NCI-H345 (cell line): Measurements from ENCODE around the gene FCN2.

Source experiments
- DNase-seq: peaks from one replicate; lab custom pipeline; 2025; lab: John Stamatoyannopoulos, UW

Gene FCN2

DNA sequence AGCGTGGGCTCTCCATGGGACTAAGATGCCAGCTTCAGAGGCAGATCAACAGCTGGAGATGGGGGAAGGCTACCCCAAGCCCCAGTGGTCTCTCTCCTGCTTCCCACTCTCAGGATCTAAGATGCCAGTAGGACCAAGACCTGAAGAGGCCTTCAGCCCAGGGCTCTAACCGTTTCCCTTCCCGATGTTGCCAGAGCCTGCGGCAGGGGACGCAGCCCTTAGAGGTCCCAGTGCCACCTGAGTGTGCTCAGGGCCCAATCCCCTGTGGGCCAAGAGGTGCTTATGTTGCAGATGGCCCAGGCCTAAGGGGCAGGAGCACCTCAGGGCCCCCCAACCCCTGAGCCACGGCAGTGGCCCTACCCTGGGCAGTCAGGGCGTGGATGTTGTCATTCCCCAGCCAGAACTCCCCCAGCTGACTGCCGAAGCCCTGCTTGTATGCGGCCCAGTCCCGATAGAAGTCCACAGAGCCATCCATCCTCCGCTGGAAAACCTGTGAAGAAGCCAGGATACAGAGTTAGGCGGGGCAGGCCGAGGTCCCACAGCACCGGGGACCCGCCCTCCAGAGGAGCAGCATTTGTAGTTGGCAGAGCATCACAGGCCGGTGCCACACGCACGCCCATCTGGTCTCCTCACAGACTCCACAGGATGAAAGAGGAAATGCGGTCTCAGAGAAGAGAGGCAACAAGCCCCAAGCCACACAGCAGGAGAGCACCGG, 31.7 kb downstream of the FCN2 start:
- no peak for DNase-seq

DNA sequence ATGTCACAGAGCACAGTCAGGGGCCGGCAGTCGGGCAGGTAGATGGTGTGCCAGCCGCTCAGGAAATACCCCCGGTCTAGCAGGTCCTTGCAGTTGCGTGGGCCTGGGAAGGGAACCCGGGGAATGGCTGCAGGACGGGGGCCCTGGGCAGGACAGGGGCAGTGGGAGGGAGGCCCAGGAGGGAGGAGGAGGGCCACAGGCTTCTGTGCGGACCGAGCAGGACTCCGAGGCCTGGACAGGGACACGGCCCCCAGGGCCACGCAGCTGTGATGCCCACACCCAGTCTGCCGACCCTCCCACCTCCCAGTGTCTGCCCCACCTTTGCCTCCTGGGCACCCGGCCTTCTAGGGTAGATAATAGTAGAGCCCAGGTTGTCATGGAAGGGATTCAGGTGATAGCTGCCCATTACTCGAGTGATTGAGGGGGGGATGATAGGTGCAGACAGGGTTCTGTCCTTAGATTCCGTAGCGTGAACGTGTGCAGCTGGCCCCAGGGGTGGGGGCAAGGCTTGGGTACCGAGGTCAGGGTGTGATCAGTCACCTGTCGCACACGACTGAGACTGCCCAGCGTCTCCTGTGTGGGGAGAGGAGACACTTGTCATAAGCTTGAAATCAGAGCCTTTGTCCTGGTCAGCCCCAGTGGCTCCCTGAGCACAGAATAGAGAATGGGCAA, 32.6 kb downstream of the FCN2 start:
- DNase-seq: no peak

DNA sequence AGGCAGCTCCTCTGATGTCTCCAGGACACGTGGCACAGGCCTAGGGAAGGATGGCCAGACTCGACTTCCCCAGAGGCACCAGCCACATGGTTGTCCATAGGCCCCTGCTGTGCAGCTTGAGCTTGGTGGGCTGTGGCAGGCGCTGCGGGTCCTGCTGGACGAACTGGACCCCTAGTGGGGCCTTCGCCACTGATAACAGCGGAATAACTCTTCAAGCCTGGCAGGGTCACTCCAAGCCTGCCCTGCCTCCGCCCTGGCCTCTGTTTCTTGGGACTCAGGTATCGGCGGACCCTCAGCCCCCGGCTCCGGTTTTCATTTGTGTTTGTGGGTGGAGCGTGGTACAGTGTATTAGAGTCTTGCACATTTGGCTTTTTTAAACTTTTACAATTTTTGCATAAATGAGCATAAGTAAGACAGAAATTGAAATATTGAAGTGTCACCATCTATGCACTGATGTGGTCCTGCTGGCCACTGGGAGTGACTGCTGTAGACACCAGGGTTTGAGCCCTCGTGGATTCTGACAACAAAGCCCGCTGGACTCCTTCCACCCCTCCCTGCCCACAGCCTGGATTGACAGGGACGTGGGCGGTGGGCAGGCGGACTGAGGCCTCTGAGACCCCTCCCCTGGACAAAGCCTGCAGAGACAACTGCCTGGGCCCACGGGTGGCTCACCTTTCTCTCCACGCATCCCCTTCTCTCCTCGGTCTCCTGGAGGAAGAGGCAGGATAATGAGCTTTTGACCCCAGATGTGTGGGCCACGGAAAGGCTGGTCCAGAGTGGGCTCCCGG, 33.3 kb downstream of the FCN2 start:
- DNase-seq: no peak

DNA sequence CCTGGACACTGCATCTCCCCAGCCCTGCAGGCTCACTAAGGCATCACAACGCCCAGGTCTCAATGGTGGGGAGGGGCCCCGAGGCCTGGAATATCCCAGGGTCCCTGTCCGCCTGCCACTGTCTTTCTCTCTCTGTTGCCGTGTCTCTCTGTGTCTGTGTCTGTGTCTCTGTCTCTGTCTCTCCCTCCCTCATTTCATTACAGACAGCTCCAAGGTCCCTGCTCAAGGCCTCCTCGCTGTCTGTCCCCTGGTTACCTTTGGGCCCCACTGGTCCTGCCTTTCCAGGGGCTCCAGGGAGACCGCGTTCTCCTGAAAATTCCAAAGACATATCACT, 33.9 kb downstream of the FCN2 start:
- DNase-seq: no peak

DNA sequence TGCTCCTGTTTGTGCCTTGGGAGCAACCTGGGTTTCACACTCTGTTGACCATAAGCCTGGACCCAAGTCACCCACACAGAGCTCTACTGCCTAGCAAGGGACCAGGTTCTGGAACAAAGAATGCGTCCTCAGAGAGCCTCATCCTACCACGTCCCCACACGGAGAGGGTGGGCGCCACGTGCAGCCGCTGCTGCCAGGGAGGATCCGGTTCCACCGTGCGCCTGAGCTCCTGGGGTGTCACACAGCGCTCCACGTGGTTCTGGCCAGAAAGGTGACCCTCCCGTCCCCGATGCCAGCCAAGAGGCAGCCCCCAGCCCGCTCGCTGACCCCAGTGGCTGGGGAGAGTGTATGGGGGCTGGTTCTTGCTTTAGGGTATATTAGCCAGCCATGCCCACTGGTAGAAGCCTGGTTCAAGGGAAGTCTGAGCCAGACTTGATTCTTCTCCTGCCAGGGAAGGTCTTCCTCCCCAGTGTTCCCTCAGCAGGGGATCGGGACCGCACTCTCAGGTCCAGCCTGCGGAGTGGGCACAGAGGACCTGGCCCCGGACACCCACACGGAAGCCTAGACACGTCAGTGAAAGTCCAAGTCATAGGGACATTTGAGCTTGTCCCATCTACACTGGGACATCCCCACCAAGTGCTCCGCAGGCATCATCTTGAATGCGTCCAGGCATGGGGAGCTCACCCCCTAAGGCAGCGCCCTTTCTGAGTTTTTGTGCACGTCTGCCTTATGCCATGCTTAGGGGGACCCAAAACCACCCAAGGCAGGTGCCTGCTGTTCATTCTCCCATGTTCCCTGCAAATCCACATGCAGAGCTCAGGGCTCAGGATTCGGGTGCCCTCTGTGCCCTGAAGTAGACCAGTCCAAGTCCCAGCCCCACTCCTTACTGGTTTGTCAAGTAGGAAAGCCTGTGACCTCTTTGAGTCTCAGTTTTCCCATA, 34.7 kb downstream of the FCN2 start:
- DNase-seq: no peak

DNA sequence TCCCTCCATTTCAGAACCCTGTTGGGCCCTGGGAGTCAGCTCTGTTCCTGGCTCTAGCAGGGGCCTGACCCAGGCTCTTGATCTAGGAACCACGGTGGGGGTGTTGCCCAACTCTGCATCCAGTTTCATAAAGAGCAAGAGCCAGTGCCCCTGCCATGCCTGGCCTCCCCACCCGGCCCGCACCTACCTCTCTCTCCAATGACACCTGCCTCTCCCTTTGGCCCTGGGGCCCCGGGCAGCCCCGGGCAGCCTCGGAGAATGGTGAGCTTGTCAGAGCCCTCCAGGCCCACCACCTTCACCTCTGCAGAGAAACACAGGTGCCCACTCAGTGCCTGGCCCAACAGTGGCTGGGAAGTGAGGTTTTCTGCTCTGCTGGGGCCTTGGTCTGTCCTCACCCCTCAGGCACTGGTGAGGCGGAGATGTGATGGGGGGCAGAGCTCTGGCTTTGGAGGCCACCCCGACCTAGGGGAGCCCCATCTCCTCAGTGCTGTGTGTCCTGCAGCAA, 35.6 kb downstream of the FCN2 start:
- DNase-seq: no peak

DNA sequence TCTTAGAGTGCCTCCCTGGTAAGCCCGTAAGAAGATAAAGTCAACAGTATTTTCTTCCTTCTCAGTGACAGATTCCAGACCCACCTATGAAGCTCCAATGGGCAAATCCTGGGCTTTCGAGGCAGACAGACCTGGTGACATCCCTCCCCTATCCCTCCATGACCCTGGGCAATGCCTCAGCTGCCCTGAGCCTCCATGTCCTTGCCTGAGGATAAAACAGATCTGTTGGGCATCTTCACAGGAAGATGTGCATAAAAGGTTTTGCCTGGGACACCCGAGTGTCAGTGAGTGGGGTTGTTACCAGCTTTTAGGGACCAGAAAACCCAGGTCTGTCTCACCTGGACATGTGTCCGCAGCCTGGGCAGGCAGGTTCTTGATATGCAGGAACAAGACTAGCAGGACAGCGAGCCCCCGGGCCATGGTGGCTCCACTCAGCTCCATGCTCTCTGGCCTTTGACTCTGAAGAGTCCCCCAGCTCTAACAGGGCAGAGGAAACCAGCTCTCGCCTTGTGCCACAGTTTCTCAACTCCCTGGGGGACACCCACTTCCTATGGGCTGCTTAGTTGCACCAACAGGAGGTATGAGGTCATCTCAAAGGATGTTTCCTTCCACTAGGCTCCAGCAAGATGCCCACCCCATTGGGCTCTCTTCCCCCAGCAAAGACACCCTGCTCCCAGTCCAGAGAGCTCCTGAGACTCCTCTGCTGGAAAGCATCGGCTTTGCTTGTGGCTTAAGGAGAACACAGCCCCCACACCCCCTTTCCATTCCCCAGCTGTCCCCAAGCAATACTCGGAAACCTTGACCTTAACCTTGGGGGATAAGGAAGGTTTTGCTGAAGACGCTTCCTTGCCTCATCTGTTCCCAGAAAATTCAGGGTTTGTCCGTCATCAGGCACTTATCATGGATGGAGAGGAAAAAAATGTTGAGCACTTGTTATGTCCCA, 37.1 kb downstream of the FCN2 start, which contains the start of gene FCN1:
FCN1 (minus strand) TSS at position 482 of the 943 bp plus-strand sequence; CDS start at position 441, 41 bp downstream.
- no peak for DNase-seq

DNA sequence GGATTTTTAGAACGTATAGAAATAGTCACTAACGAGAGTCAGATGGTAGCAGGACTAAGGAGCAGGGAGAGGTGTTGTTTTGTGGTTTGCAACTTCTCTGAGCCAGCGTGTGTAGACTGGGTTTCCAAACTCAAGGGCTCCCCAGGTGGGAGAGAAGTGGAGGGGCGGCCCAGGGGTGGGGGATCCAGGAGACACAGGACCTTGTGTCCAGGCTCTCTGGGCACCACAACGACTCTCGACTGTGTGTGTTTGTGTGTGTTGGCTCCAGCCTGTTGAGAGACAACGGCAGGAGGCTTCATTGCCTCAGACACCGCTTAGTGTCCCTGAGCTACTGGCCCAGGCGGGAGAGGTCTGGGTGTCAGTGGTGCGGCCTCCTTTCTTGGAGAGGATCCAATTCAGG, 38.0 kb downstream of the FCN2 start:
- no peak for DNase-seq

DNA sequence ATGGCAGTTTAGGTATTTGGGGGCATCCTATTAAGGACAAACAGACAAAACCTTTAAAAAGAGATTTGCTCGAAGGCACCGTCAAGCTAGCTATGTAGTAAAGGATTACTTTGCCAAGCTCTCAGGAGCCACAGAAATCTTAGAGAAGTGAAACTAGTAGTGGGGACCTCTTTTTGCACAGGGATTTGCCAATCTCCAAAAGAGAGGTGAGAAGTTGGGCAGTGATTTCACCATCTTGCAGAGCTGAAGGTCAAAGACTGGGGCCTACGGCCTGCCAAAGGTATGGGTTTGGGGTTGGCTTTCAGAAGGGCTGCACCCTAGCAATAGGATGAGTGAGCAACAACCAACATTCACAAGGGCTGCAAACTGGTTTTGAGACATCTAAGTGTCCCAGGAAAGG, 38.7 kb downstream of the FCN2 start:
- no peak for DNase-seq

DNA sequence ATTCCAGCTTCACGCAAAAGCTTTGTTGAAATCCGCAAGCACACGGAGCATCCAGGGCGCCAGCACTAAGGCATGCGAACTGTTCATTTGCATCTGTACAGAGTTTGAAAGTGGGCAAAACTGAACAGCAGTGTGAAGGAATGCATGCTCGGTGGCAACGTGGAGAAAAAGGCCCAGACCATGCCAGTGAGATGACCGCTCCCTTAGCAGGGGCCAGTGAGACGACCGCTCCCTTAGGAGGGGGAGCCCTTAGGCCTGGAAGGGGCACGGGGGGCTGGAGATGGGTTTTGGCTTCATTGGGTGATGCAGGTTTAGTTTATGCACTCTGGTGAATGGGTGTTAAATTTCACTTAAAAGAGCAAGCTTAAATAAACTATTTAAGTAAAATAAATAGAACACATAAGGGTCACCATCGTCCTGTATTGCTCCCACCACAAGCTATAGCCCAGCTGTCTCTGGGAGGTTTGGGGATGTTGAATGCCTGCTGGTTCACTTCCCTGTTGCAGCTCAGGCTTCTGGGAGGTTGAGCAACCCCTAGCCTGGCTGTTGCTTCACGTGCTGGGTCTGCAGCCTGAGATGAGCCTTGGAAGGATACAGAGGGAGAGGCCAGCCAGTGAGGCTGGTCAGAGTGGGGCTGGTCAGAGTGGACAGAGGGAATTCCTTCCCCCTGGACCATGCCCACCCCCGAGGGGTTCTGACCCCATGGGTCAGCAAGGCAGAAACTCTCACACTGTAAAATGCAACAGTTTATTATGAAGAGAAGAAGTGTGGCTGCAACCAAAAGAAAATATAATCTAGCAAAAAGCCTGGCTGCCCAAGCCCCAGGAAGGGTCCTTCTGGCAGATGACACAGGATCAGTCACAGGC, 41.7 kb downstream of the FCN2 start:
- no peak for DNase-seq

DNA sequence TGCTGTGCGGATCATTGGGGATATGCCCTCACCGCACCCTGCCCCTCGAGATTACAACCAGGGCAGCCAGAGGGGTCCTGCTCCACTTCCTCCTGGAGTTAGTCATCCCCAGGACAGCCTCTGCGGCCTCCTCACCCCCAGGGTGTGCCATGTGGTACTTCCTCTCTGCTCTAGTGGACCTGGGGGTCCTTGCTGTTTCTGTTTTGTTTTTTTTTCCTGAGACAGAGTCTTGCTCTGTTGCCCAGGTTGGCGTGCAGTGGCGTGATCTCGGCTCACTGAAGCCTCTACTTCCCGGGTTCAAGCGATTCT, 42.3 kb downstream of the FCN2 start:
- no peak for DNase-seq

DNA sequence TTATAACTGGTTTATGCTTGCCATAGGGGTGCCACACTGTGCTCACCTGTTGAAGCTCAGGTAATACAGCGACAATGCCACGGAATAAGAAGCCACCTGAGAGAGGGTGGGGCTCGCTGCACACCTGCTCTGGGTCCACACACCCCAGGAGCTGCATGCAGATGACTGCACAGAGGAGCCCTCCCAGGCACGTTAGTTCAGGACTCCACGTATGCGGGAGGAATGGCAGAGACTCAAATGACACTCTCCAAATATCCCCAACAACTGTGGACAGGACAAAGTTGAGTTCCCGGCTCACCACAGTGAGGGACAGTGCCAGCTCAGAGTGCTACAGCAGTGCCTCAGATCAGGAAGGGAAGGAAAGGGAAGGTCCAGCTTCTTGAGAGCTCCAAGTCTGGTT, 42.9 kb downstream of the FCN2 start:
- DNase-seq: no peak

DNA sequence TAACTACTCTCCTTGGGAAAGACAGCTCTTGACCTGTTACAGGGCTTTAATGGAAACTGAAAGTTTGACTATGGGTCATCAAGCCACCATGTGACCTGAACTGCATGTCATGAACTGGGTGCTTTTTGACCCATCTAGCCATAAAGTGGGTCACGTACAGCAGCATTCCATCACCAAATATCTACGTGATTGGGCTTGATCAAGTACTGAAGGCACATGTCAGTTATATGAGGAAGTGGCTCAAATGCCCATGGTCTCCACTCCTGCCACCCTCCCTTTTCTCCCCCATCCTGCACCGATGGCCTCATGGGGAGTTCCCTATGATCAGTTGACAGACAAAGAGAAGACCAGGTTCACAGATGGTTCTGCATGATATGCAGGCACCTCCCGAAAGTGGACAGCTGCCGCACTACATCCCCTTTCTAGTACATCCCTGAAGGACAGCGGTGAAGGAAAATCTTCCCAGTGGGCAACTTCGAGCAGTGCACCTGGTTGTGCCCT, 44.5 kb downstream of the FCN2 start:
- no peak for DNase-seq

DNA sequence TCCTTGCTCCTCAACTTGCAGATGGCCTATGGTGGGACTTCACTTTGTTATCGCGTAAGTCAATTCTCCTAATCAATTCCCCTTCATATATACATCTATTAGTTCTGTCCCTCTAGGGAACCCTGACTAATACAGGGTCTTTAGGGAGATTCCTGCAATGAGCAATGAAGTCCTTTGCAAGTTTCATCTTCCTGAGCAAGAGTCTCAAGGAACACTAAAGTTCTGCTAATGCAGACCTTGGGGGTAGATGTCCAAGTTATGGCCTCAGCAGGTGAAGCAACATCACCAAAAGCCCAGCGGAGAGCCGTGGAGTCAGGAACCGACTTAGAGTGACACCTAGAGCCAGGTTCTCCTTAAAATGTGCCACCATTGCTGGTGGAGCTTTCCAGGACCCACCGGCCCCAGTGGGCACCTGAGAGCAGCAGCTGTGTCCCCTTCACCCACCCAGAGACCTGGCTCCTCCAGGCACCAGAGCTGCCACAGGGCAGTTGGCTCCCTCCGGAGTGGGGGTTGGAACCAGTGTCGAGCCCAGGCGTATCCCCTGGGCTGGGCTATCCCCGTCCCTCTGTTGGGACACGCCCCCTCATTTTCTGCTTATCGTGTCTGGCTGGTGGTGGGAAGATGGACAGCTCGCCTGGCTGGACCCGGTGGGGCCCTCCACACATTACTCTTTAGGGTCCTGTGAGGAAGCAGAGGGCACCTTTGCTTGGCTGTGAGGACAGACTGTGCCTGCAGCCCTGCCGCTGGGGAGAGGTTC, 48.0 kb downstream of the FCN2 start:
- DNase-seq: no peak

DNA sequence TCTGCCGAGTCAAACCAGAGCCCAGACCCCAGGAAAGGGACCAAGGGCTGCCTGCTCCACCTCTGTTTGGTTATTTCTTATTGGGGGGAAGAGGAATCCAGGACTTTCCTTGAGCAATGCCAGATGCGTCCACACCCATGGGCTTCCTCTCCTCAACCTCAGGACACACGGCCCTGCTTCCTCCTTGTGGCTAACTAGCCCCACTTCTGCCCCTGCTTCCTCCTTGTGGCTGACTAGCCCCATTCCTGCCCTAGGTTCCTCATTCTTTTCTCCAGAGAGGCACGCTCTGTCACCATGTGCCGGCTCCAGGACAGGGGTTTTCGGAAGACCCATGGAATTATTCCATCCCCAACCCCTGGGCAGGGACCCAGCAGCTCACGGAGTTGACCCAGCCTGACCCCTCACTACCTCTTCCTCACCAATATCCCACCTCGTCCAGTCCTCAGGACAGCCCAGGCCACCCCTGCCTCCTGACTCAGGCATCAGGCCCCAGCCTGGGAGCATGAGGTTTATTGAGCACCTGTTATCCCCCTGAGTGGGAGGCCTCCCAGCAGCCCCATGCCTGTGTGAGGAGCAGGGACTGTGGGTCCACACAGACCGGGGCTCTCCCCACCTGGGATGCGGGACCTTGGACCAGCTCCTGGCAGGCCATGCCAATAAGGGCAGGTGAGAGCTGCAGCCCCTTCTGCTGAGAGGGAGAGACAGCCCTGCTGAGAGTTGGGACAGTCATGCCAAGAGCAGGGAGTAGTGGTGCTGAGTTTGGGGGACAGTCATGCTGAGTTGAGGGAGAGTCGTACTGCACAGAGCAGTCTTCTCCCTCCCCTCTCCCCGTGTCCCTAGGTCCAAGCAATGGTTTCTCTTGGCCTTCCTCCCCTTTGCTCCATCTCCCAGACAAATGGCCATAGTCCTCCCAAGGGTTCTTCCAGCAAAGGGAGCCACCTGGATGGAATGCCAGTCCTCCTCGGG, 48.9 kb downstream of the FCN2 start:
- DNase-seq: no peak

DNA sequence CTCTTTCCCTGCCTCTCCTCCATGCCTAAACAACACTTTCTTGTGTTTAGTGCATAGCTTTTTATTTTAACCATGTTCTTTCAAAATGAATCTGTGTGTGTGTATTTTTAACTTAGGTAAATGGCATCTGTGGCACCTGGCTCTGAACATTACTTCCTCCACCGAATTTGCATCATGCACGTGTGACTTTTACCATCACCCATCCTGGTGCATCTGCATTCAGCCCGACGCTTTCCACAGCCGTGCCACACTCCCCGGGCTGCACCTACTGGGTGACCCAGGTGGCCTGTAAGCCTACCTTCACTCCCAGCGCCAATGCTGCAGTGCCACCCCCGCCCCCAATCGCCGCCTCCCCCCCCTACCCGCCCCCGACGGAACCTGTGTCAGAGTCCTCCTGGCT, 49.8 kb downstream of the FCN2 start:
- no peak for DNase-seq

DNA sequence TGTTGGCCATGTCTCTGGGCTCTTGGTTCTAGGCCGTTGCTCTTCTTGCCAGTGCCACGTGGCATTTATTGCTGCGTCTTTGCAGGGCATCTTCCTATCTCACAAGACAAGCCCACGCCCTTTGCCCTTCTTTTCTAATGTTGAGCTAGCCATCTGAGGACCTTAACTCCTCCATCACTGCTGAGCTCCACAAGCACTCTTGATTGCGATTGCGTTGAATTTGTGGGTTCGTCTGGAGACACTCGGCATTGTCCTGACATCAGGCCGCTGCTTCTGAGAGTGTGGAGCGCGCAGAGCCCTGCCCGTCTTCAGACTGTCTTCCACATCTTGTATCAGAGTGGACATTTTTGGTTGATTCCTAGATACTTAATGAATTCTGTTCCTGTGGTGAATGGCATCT, 51.6 kb downstream of the FCN2 start:
- no peak for DNase-seq

DNA sequence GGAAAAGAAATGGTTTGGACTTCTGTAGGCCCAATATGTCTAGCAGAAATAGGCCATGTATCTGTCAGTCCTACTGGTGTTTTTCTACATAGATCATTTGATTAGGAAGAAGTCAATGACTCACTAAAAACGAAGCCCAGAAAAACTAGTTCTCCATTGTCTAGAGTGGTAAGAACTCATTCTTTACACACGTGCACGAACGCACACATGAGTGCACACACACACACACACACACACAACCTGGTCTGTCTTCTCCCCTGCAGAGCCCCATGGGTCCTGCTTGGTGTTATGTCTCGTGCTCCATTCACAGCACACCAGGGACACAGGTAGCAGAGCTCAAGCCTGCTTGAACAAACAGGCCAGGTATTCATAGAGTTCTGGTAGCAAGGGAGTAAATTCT, 52.0 kb downstream of the FCN2 start:
- no peak for DNase-seq
